Measurements from ENCODE around the gene CERS3. TPM values are rescaled to one million over a fixed set of nuclear protein-coding genes. Genes with fewer than 3 reads are reported as not detected.

CERS3 gene
- total RNA-seq, 1 donor from 2014 or later = 0.57 TPM

- intact Hi-C loops (cut with micrococcal nuclease) = no loop called here
These were observed 2.5 kb upstream of the CERS3 start for GRCh38 chr15:100531204-100531603.

- intact Hi-C loops (cut with micrococcal nuclease) = no loop called here
These were observed 806 bp upstream of the CERS3 start for GRCh38 chr15:100529556-100529955.

GRCh38 chr15:100526027-100526481, 2.7 kb downstream of the CERS3 start:
- intact Hi-C loops (cut with micrococcal nuclease) = no loop called here

- intact Hi-C loops (cut with micrococcal nuclease) = no loop called here
These were observed 3.3 kb downstream of the CERS3 start for GRCh38 chr15:100525436-100525835.

- intact Hi-C loops (cut with micrococcal nuclease) = no loop called here
These were observed 4.4 kb downstream of the CERS3 start for GRCh38 chr15:100524326-100524725.

GRCh38 chr15:100521907-100522306, 6.8 kb downstream of the CERS3 start:
- intact Hi-C loops (cut with micrococcal nuclease) = no loop called here

- intact Hi-C loops (cut with micrococcal nuclease) = no loop called here
These were observed 8.4 kb downstream of the CERS3 start for GRCh38 chr15:100520132-100520921.

GRCh38 chr15:100517846-100518245, 10.9 kb downstream of the CERS3 start:
- intact Hi-C loops (cut with micrococcal nuclease) = no loop called here

- intact Hi-C loops (cut with micrococcal nuclease) = no loop called here
These were observed 11.9 kb downstream of the CERS3 start for GRCh38 chr15:100516643-100517512.

- intact Hi-C loops (cut with micrococcal nuclease) = no loop called here
These were observed 13.0 kb downstream of the CERS3 start for GRCh38 chr15:100515758-100516157.

- intact Hi-C loops (cut with micrococcal nuclease) = no loop called here
These were observed 20.0 kb downstream of the CERS3 start for GRCh38 chr15:100508641-100509300.

- intact Hi-C loops (cut with micrococcal nuclease) = no loop called here
These were observed 26.1 kb downstream of the CERS3 start for GRCh38 chr15:100502651-100503050.

GRCh38 chr15:100501117-100501516, 27.6 kb downstream of the CERS3 start:
- intact Hi-C loops (cut with micrococcal nuclease) = no loop called here

GRCh38 chr15:100500226-100500990, 28.3 kb downstream of the CERS3 start:
- intact Hi-C loops (cut with micrococcal nuclease) = no loop called here

- intact Hi-C loops (cut with micrococcal nuclease) = no loop called here
These were observed 32.9 kb downstream of the CERS3 start for GRCh38 chr15:100495861-100496260.

- intact Hi-C loops (cut with micrococcal nuclease) = no loop called here
These were observed 35.5 kb downstream of the CERS3 start for GRCh38 chr15:100493213-100493612.

- intact Hi-C loops (cut with micrococcal nuclease) = no loop called here
These were observed 44.3 kb downstream of the CERS3 start for GRCh38 chr15:100484443-100484842.

GRCh38 chr15:100483370-100483769, 45.4 kb downstream of the CERS3 start:
- intact Hi-C loops (cut with micrococcal nuclease) = no loop called here

GRCh38 chr15:100476805-100477204, 51.9 kb downstream of the CERS3 start:
- intact Hi-C loops (cut with micrococcal nuclease) = no loop called here

GRCh38 chr15:100472736-100473135, 56.0 kb downstream of the CERS3 start:
- intact Hi-C loops (cut with micrococcal nuclease) = no loop called here

- intact Hi-C loops (cut with micrococcal nuclease) = no loop called here
These were observed 56.8 kb downstream of the CERS3 start for GRCh38 chr15:100471933-100472332.
